Thymus (tissue), 11 donors: Measurements from ENCODE around the gene ASZ1. TPM values are rescaled to one million over a fixed set of nuclear protein-coding genes. Genes with fewer than 3 reads are reported as not detected.

Source experiments
- DNase-seq, 9 donors: peaks; one replicate each; pipeline ENCODE4 v3.0.0-alpha.2; 2013; ENCODE audit warnings: low spot score in 9 of 9, low read depth in 6 of 9, missing footprints in 1 of 9
- H3K27ac ChIP-seq, 2 donors: one replicate each; pipeline ENCODE4 v1.5.1; 2013; ENCODE audit warnings: control low read depth in 1 of 2, low read depth in 1 of 2, low read length in 1 of 2, mild to moderate bottlenecking in 1 of 2, moderate library complexity in 1 of 2
- H3K27me3 ChIP-seq, 2 donors: one replicate each; pipeline ENCODE4 v1.5.1; 2013; ENCODE audit warnings: low read length in 1 of 2; ENCODE audit not compliant: control insufficient read depth in 2 of 2, insufficient read depth in 1 of 2
- H3K36me3 ChIP-seq, 2 donors: one replicate each; pipeline ENCODE4 v1.5.1; 2013; ENCODE audit warnings: low read length in 1 of 2, mild to moderate bottlenecking in 1 of 2, moderate library complexity in 1 of 2; ENCODE audit not compliant: control insufficient read depth in 2 of 2, insufficient read depth in 2 of 2
- H3K4me1 ChIP-seq, 2 donors: one replicate each; pipeline ENCODE4 v1.5.1; 2013; ENCODE audit warnings: low read length in 2 of 2; ENCODE audit not compliant: control insufficient read depth in 2 of 2, insufficient read depth in 2 of 2
- H3K4me3 ChIP-seq, 2 donors: one replicate each; pipeline ENCODE4 v1.5.1; 2013; ENCODE audit warnings: low read length in 2 of 2, control low read depth in 1 of 2, mild to moderate bottlenecking in 1 of 2
- H3K9me3 ChIP-seq, 2 donors: one replicate each; pipeline ENCODE4 v1.5.1; 2013; ENCODE audit warnings: low read length in 1 of 2, mild to moderate bottlenecking in 1 of 2; ENCODE audit not compliant: control insufficient read depth in 2 of 2, insufficient read depth in 1 of 2
- WGBS: extraction: QIAGEN DNeasy Blood & Tissue Kit; methylation state at CpG from one replicate; pipeline ENCODE4 v1.1.7; 2013; 5-methylcytosine and 5-hydroxymethylcytosine counted together
- polyA plus RNA-seq: library from polyadenylated mRNA; stranded (reverse); fragments of 200-250 nt; gene quantifications from one replicate; pipeline ENCODE4 v1.2.3, GENCODE V29; 2013
- total RNA-seq: library from RNA; stranded (reverse); fragments of 120-200 nt; gene quantifications from one replicate; pipeline ENCODE4 v1.2.4, GENCODE V29; 2013
- donor health status: healthy.

The ASZ1 gene
- total and polyA plus RNA-seq, 2 donors, result 0.09 TPM; not detected in 1

GRCh38 chr7:117386110-117386706, 41.1 kb downstream of the ASZ1 start:
- WGBS, result 94% methylated on average over 1 of the region's 1 CpG
- Histone ChIP-seq H3K27ac (no peak overlapping the region), H3K36me3 (no peaks in the 10 kb centered on the region), H3K4me1 (peaks cover 0 to 2% of the 10 kb centered on the region in 2 donors), H3K9me3 (no peaks in the 10 kb centered on the region), H3K4me3 (no peak overlapping the region), H3K27me3 (no peaks in the 10 kb centered on the region)
- no peak for DNase-seq

- H3K4me1 ChIP-seq, result peaks cover 0 to 2% of the 10 kb centered on the region in 2 donors
- H3K27me3 ChIP-seq, result no peaks in the 10 kb centered on the region
- 67% methylated on average over 6 of the region's 6 CpGs for WGBS
- no peaks in the 10 kb centered on the region for H3K36me3 ChIP-seq
- H3K9me3 ChIP-seq, result no peaks in the 10 kb centered on the region
- H3K4me3 ChIP-seq, result no peak overlapping the region
- peak in 1 of 9 donors; percentile 21 for DNase-seq
- H3K27ac ChIP-seq, result no peak overlapping the region
Measured at GRCh38 chr7:117385363-117386109, 41.8 kb downstream of the ASZ1 start.

GRCh38 chr7:117384688-117385362, 42.5 kb downstream of the ASZ1 start:
- H3K4me3 ChIP-seq, result no peak overlapping the region
- WGBS, result 87% methylated on average over 5 of the region's 5 CpGs
- no peak for DNase-seq
- H3K27ac ChIP-seq, result no peak overlapping the region
- H3K9me3 ChIP-seq, result no peaks in the 10 kb centered on the region
- no peaks in the 10 kb centered on the region for H3K36me3 ChIP-seq
- peaks cover 0 to 2% of the 10 kb centered on the region in 2 donors for H3K4me1 ChIP-seq
- no peaks in the 10 kb centered on the region for H3K27me3 ChIP-seq

- H3K36me3 ChIP-seq, result no peaks in the 10 kb centered on the region
- no peak for DNase-seq
- no peak overlapping the region for H3K27ac ChIP-seq
- H3K9me3 ChIP-seq, result no peaks in the 10 kb centered on the region
- H3K4me3 ChIP-seq, result no peak overlapping the region
- H3K27me3 ChIP-seq, result no peaks in the 10 kb centered on the region
- whole genome bisulfite sequencing, result 96% methylated on average over 3 of the region's 3 CpGs
- H3K4me1 ChIP-seq, result peaks cover 0 to 2% of the 10 kb centered on the region in 2 donors
Measured at GRCh38 chr7:117383483-117384189, 43.7 kb downstream of the ASZ1 start.

GRCh38 chr7:117383046-117383445, 44.2 kb downstream of the ASZ1 start:
- no peaks in the 10 kb centered on the region for H3K9me3 ChIP-seq
- no peak for DNase-seq
- 87% methylated on average over 2 of the region's 2 CpGs for WGBS
- H3K27ac ChIP-seq, result no peak overlapping the region
- no peaks in the 10 kb centered on the region for H3K27me3 ChIP-seq
- no peaks in the 10 kb centered on the region for H3K36me3 ChIP-seq
- no peak overlapping the region for H3K4me3 ChIP-seq
- H3K4me1 ChIP-seq, result peaks cover 0 to 2% of the 10 kb centered on the region in 2 donors

GRCh38 chr7:117381362-117381761, 45.9 kb downstream of the ASZ1 start:
- Histone ChIP-seq H3K36me3 (no peaks in the 10 kb centered on the region), H3K4me3 (no peak overlapping the region), H3K4me1 (peaks cover 0 to 2% of the 10 kb centered on the region in 2 donors), H3K27me3 (no peaks in the 10 kb centered on the region), H3K27ac (no peak overlapping the region), H3K9me3 (no peaks in the 10 kb centered on the region)
- no peak for DNase-seq

GRCh38 chr7:117375380-117375779, 51.9 kb downstream of the ASZ1 start:
- no peaks in the 10 kb centered on the region for H3K4me1 ChIP-seq
- 89% methylated on average over 2 of the region's 2 CpGs for WGBS
- no peak overlapping the region for H3K4me3 ChIP-seq
- no peaks in the 10 kb centered on the region for H3K27me3 ChIP-seq
- H3K27ac ChIP-seq, result no peak overlapping the region
- no peaks in the 10 kb centered on the region for H3K36me3 ChIP-seq
- no peak for DNase-seq
- H3K9me3 ChIP-seq, result no peaks in the 10 kb centered on the region

GRCh38 chr7:117372073-117372472, 55.2 kb downstream of the ASZ1 start:
- Histone ChIP-seq H3K36me3 (no peaks in the 10 kb centered on the region), H3K27me3 (no peaks in the 10 kb centered on the region), H3K4me1 (no peaks in the 10 kb centered on the region), H3K4me3 (no peak overlapping the region), H3K9me3 (no peaks in the 10 kb centered on the region), H3K27ac (no peak overlapping the region)
- WGBS, result 97% methylated on average over 1 of the region's 1 CpG
- no peak for DNase-seq
